ENCODE data around the gene STK38L. TPM values are rescaled to one million over a fixed set of nuclear protein-coding genes. Genes with fewer than 3 reads are reported as not detected.
A peak's percentile ranks its signal among the peaks of the same experiment; 100 is the strongest.
"Not testable (repeated sequence)": the region's sequence is repeated elsewhere in the genome, so short reads cannot be mapped to it uniquely, and the experiment has no call there.

The STK38L gene
- total and polyA plus RNA-seq, 3 donors from 2014 or later, result 19.3 to 43.1 (median 41.5) TPM

DNA sequence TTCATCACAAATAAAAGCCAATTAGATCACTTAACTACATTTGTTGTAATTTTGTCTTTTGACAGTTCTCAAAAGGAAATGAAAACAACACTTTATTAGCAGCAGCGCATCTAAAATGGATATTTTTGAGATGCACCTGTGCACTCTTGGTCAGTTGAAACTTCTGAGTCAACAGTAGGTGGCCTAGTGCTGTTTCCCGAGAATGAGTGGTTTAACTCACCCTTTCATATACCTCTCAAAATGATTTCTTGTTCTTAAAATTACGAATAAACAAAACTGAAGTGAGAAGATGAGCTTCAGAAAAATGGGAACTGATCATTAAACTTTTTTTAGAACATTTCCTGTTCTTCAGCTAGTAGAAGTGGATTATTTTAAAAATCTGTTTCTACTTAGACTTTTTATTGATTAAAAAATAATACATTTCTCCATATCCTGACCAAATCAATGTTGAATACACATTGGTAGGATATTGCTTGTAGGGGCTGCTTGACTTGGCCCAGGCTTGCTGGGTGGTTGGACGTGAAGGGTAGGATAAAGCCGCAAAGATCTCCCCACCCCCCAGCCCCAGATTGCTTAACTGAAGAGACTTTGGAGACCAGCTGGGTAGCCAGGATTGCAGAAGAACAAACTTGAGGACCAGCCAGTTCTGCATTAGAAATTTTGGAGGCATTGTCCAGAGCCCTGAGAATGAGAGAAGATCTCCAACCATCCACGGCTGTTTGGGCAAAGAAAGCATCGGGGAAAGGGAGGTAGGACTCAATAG lies 22.3 kb upstream of the STK38L start:
- no peak overlapping the region for H3K27ac ChIP-seq
- H3K27me3 ChIP-seq, result no peaks in the 10 kb centered on the region
- intact Hi-C loops (cut with DNase I; ENCODE audit: low total_unique reads), result no loop called here
- H3K4me3 ChIP-seq, result no peak overlapping the region
- no peaks in the 10 kb centered on the region for H3K36me3 ChIP-seq (ENCODE audit: low read depth, missing control alignments)
- no peaks in the 10 kb centered on the region for H3K9me3 ChIP-seq
- peaks cover 6% of the 10 kb centered on the region for H3K4me1 ChIP-seq
- WGBS, 2 donors, result 90 to 96% methylated on average over 7 of the region's 7 CpGs
- TF ChIP-seq, protein P1, sequence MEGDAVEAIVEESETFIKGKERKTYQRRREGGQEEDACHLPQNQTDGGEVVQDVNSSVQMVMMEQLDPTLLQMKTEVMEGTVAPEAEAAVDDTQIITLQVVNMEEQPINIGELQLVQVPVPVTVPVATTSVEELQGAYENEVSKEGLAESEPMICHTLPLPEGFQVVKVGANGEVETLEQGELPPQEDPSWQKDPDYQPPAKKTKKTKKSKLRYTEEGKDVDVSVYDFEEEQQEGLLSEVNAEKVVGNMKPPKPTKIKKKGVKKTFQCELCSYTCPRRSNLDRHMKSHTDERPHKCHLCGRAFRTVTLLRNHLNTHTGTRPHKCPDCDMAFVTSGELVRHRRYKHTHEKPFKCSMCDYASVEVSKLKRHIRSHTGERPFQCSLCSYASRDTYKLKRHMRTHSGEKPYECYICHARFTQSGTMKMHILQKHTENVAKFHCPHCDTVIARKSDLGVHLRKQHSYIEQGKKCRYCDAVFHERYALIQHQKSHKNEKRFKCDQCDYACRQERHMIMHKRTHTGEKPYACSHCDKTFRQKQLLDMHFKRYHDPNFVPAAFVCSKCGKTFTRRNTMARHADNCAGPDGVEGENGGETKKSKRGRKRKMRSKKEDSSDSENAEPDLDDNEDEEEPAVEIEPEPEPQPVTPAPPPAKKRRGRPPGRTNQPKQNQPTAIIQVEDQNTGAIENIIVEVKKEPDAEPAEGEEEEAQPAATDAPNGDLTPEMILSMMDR (IDR thresholded peaks at IDR 0.05), result no peak
- TF ChIP-seq POLR2A (IDR thresholded peaks at IDR 0.05), result no peak
- DNase-seq, result no peak

DNA sequence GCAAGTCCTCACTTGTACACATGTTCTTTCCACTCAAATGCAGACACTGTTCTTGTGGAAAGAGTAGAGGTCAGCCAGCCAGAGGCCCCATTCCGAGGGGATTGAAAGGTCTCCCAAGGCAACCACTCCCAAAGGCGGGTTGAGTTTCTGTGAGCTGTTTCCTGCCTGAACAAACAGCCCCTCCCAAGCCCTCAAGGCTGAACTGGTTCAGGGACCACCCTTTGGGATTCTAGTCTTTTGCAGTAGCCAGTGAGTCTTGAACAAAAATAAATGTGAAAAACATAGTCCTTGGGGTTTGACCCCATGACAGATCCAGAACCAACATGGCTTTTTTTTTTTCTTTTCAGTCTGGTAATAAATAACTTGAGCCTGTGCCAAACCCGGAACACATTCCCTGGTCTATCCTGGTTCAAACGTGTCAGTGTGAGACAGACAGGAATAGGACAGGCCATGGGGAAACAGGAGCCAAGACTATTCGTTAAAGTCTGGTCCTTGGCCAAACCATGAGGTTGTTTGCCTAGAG lies 17.6 kb upstream of the STK38L start:
- Histone ChIP-seq H3K27me3 (no peaks in the 10 kb centered on the region), H3K9me3 (no peaks in the 10 kb centered on the region), H3K27ac (peak overlapping the region in 1 of 2 donors; percentile 15), H3K36me3 (ENCODE audit: low read depth, missing control alignments) (no peaks in the 10 kb centered on the region), H3K4me3 (no peak overlapping the region), H3K4me1 (peaks cover 6% of the 10 kb centered on the region)
- no peak for TF ChIP-seq POLR2A (IDR thresholded peaks at IDR 0.05)
- TF ChIP-seq, protein P1 (IDR thresholded peaks at IDR 0.05), result no peak
- intact Hi-C loops (cut with DNase I; ENCODE audit: low total_unique reads), result no loop called here
- no peak for DNase-seq
- 51 to 57% methylated on average over 5 of the region's 5 CpGs for WGBS, 2 donors

DNA sequence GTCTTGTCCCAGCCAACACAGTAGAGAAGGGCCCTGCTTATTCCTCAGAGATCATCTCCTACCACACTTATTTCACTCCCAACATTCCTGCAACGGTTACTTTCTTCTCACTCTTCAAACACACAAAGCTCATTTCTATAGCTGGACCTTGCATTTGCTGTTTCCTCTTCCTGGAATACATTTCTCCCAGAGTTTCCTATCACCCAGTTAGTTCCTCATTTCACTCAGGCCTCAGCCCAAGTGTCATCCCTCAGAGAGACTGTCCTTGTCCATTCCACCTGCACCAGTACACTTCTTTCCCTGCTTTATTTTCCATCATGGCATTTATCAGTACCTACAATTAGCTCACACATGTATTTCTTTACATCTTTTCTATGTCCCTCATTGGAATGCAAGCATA lies 14.7 kb upstream of the STK38L start:
- TF ChIP-seq, protein P1 (IDR thresholded peaks at IDR 0.05), result no peak
- no peak for TF ChIP-seq POLR2A (IDR thresholded peaks at IDR 0.05)
- no peak overlapping the region for H3K27ac ChIP-seq
- intact Hi-C loops (cut with DNase I; ENCODE audit: low total_unique reads), result no loop called here
- WGBS, 2 donors, result 61 to 74% methylated on average over 1 of the region's 1 CpG
- DNase-seq, result no peak
- H3K9me3 ChIP-seq, result no peaks in the 10 kb centered on the region
- H3K36me3 ChIP-seq (ENCODE audit: low read depth, missing control alignments), result no peaks in the 10 kb centered on the region
- no peaks in the 10 kb centered on the region for H3K27me3 ChIP-seq
- peaks cover 6% of the 10 kb centered on the region for H3K4me1 ChIP-seq
- H3K4me3 ChIP-seq, result no peak overlapping the region

DNA sequence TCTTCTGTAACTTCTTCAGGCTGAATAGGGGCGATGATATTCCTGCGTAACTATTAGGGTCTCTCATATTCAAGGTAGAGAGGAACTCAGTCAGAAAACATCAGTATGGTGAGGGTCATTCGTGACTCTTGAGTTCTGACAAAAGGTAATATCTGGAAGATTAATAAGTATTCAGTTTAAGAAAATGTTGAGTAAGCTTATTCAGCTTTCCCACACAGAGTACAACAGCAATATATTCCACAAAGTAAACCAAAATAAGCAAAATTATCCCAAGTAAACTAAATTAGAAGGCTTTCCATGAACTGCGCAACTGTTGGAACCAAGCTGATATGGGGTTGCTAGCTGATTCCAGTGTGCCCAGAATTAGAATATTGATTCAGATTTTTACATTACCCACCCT lies 12.7 kb upstream of the STK38L start:
- H3K27ac ChIP-seq; H3K4me1 ChIP-seq; H3K27me3 ChIP-seq; DNase-seq; H3K9me3 ChIP-seq; H3K4me3 ChIP-seq; intact Hi-C loops (cut with DNase I; ENCODE audit: low total_unique reads); H3K36me3 ChIP-seq (ENCODE audit: low read depth, missing control alignments): not testable (repeated sequence)
- 70 to 83% methylated on average over 4 of the region's 4 CpGs for WGBS, 2 donors

DNA sequence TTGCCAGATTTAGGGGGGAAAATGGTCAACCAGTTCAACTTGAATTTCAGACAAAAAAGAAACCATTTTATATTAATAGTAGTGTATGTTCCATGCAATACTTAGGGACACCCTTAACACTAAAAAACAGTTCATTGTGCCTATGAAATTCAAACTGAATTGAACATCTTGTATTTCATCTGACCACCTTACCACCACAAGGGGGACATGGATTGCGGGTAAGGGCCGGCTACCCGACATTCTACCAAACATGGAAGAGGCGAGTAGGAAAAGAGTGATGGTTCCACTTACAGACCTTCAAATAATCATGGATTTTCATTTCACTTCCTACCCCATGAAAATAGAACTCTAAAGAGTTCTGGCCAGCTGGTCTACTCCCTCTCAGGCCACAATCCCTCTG lies 10.3 kb upstream of the STK38L start:
- no peak overlapping the region for H3K27ac ChIP-seq
- no peaks in the 10 kb centered on the region for H3K4me1 ChIP-seq
- WGBS, 2 donors, result 86 to 91% methylated on average over 4 of the region's 4 CpGs
- no peak overlapping the region for H3K4me3 ChIP-seq
- no peak for DNase-seq
- TF ChIP-seq POLR2A (IDR thresholded peaks at IDR 0.05), result no peak
- TF ChIP-seq, protein P1 (IDR thresholded peaks at IDR 0.05), result no peak
- no peaks in the 10 kb centered on the region for H3K27me3 ChIP-seq
- no peaks in the 10 kb centered on the region for H3K9me3 ChIP-seq
- intact Hi-C loops (cut with DNase I; ENCODE audit: low total_unique reads), result no loop called here
- no peaks in the 10 kb centered on the region for H3K36me3 ChIP-seq (ENCODE audit: low read depth, missing control alignments)

Data from testis (tissue), 3 donors.